ENCODE measurements around the gene STAC3. TPM values are rescaled to one million over a fixed set of nuclear protein-coding genes. Genes with fewer than 3 reads are reported as not detected.
A peak's percentile ranks its signal among the peaks of the same experiment; 100 is the strongest.

Gene STAC3
- total RNA-seq, 1 donor from 2014 or later, result 6.0 TPM

DNA sequence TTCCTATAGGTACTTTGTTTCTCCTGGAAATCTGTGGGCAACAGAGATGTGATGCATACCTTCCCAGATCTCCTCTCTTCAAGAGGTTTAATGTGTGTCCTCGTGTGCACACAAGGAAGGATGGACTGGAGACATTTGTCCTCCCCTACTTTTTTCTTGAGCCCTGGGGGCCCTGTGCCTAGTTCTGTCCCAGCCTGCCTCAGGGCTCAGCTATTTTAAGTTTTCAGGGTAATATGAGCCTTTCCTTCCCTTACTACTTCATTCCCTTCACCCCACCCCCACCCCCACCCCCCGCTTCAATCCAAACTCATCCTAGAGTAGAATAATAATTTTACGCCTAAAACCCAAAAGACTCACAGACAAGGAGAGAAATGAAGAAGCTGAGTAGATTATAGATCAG lies 446 bp downstream of the STAC3 start:
- DNase-seq (no peak), ATAC-seq (no peak)
- Histone ChIP-seq H3K4me3 (no peak overlapping the region), H3K36me3 (peaks cover 1% of the 10 kb centered on the region), H3K9me3 (no peaks in the 10 kb centered on the region), H3K4me1 (no peaks in the 10 kb centered on the region), H3K27me3 (no peaks in the 10 kb centered on the region), H3K27ac (no peak overlapping the region)
- TF ChIP-seq, protein P1, sequence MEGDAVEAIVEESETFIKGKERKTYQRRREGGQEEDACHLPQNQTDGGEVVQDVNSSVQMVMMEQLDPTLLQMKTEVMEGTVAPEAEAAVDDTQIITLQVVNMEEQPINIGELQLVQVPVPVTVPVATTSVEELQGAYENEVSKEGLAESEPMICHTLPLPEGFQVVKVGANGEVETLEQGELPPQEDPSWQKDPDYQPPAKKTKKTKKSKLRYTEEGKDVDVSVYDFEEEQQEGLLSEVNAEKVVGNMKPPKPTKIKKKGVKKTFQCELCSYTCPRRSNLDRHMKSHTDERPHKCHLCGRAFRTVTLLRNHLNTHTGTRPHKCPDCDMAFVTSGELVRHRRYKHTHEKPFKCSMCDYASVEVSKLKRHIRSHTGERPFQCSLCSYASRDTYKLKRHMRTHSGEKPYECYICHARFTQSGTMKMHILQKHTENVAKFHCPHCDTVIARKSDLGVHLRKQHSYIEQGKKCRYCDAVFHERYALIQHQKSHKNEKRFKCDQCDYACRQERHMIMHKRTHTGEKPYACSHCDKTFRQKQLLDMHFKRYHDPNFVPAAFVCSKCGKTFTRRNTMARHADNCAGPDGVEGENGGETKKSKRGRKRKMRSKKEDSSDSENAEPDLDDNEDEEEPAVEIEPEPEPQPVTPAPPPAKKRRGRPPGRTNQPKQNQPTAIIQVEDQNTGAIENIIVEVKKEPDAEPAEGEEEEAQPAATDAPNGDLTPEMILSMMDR (IDR thresholded peaks at IDR 0.05), result no peak
- intact Hi-C loops (cut with DNase I), result no loop called here

DNA sequence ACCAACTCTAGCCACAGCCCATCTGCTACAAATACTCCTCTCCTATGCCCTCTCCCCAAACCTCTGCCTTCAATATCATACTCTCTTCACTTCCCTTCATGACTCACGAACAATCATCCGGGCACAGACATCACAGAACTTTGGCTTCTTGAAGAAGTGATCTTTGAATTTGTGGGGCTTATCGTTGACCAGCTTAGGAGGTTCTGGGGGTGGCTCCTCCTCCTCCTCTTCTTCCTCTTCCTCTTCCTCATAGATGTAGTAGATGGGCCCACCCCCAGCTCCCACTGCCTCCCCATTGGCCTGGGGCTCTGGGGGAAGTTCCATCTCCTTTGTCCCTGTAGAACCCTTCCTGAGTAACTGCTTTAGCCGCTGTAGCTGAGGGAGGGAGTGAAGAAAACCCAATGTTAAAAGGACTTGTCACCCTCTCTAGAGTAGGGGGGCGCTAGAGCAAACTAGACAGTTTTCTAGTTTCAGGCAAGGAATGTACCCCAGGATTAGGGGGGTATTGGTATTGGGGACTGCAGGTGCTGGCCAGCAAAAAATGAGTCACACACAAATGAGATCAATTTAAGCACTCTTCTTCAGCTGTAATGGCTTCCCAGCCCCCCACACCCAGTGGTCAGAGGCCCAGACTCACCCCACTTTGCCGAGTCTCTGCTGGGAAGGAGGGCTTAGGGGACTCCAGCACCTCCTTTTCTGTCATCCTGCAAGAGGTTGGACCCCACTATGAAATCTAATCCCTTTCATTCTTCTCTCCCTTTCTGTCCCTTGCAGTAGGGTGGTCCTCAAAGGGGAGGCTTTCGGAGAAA lies 1.8 kb downstream of the STAC3 start:
- intact Hi-C loops (cut with DNase I), result no loop called here
- Histone ChIP-seq H3K27me3 (peaks cover 7% of the 10 kb centered on the region), H3K36me3 (no peaks in the 10 kb centered on the region)

DNA sequence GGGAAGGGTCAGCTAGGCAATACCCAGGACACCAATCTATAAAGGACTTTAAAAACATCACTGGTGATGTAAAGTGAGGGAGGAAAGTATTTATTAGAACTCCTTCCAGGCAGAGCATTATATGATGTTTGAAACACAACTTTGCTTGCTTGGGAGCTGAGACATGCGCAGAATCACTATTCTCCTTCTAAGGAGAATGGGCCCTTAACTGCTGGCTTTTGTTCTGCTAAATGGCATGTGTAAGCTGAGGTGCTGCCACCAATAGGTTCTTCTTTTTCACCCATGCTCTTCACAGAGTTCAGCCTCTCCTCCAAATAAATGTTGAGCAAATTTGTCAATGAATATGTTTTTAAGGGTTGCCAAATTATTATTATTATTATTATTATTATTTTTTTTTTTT lies 3.9 kb downstream of the STAC3 start:
- Histone ChIP-seq H3K36me3 (no peaks in the 10 kb centered on the region), H3K9me3 (no peaks in the 10 kb centered on the region), H3K27ac (no peak overlapping the region), H3K4me1 (peaks cover 14% of the 10 kb centered on the region), H3K27me3 (peaks cover 26% of the 10 kb centered on the region), H3K4me3 (no peak overlapping the region)
- TF ChIP-seq, protein P1 (IDR thresholded peaks at IDR 0.05), result no peak
- intact Hi-C loops (cut with DNase I), result no loop called here
- no peak for DNase-seq
- ATAC-seq, result no peak

More for the DNA sequence above, 1.8 kb downstream of the STAC3 start:
- ATAC-seq (peak; percentile 81), DNase-seq (no peak)
- Histone ChIP-seq H3K4me3 (peak overlapping the region; percentile 14), H3K9me3 (no peaks in the 10 kb centered on the region), H3K27ac (no peak overlapping the region), H3K4me1 (no peaks in the 10 kb centered on the region)
- TF ChIP-seq, protein P1 (IDR thresholded peaks at IDR 0.05), result no peak

DNA sequence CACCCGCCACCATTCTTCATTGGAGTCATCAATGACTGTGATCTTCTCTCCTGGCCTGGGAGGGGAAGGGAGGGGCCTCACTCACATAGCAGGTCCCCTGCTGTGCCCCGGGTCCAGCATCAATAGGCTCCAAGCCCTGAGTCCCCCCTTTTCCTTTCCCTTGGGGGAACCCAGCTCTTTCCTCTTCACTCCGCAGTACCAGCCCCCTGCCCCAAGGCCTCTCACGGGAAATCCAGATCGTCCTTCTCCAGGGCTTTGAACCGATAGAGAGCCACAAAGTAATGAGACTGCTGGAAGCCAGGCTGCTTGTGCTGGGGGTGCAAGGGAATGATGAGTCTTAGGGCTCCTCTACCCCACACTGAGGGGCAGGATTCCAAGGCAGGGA lies 6.7 kb downstream of the STAC3 start:
- H3K9me3 ChIP-seq, result no peaks in the 10 kb centered on the region
- H3K4me3 ChIP-seq, result no peak overlapping the region
- H3K27ac ChIP-seq, result no peak overlapping the region
- ATAC-seq (no peak), DNase-seq (no peak)
- TF ChIP-seq, protein P1 (IDR thresholded peaks at IDR 0.05), result no peak
- no peaks in the 10 kb centered on the region for H3K36me3 ChIP-seq
- intact Hi-C loops (cut with DNase I), result no loop called here
- H3K4me1 ChIP-seq, result peaks cover 40% of the 10 kb centered on the region
- peaks cover 49% of the 10 kb centered on the region for H3K27me3 ChIP-seq

DNA sequence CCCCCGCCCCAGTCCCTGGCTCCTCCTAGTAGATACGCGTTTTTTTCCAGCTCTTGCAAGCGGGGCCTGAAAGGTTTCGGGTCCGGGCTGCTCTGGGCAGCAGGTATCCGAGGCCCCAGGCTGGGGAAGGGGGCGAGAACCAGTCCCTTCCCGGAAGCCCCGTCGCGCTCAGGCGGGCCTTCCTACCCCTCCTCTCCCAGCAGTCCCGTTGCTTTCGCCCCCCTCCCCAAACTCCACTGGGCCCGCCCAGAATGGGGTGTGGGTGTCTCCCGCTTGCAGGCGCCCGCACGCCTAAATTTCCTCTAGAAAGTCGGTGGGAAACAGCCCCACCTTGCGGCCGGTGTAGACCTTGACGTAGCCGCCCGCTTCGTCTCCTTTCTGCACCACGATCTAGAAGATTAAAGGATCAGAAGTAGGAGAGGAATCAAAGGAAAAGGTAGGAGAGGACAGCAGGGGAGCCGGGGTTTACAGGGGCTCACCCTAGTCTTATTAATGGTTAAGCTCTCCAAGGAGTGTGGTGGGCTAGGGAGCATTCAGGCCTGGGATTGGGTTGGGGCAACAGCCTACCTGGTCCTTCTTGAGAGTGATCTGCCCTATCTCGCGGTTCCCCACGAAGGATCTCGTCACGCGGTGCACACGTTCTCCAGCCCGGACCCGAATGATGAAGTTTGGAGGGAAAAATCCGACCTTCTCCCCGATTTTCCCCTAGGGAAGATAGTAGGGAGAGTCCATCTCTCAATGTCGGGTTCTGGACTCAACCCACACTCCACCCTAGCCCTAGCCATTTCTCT lies 7.3 kb downstream of the STAC3 start:
- TF ChIP-seq, protein P1 (IDR thresholded peaks at IDR 0.05), result peak; percentile 84
- intact Hi-C loops (cut with DNase I), result no loop called here
- H3K4me1 ChIP-seq, result peaks cover 45% of the 10 kb centered on the region
- ATAC-seq (peak; percentile 58), DNase-seq (peak; percentile 87)
- H3K27me3 ChIP-seq, result peaks cover 51% of the 10 kb centered on the region
- H3K27ac ChIP-seq, result no peak overlapping the region
- no peaks in the 10 kb centered on the region for H3K36me3 ChIP-seq
- H3K9me3 ChIP-seq, result no peaks in the 10 kb centered on the region
- peak overlapping the region; percentile 39 for H3K4me3 ChIP-seq
